GM18517 (cell line): ENCODE data around the gene RNASE11.
"Not testable (repeated sequence)": the region's sequence is repeated elsewhere in the genome, so short reads cannot be mapped to it uniquely, and the experiment has no call there.

Experiments used
- ATAC-seq: cut with Tn5 transposase; IDR thresholded peaks from one replicate; pipeline ENCODE4 v1.9.1; 2021; ENCODE audit warnings: mild to moderate bottlenecking, moderate library complexity; ENCODE audit not compliant: unreplicated experiment

The RNASE11 gene

GRCh38 chr14:20587489-20588154 lies at the start of gene RNASE11:
Gene RNASE11 (minus strand): TSS chr14:20588001.
- no peak for ATAC-seq

- peak; percentile 76 for ATAC-seq
Observed at GRCh38 chr14:20632831-20633691, 45.3 kb upstream of the RNASE11 start.

- ATAC-seq: peak; percentile 14
Observed at GRCh38 chr14:20632448-20632830, 44.6 kb upstream of the RNASE11 start.

- ATAC-seq: no peak
Observed at GRCh38 chr14:20631880-20632389, 44.1 kb upstream of the RNASE11 start.

DNA sequence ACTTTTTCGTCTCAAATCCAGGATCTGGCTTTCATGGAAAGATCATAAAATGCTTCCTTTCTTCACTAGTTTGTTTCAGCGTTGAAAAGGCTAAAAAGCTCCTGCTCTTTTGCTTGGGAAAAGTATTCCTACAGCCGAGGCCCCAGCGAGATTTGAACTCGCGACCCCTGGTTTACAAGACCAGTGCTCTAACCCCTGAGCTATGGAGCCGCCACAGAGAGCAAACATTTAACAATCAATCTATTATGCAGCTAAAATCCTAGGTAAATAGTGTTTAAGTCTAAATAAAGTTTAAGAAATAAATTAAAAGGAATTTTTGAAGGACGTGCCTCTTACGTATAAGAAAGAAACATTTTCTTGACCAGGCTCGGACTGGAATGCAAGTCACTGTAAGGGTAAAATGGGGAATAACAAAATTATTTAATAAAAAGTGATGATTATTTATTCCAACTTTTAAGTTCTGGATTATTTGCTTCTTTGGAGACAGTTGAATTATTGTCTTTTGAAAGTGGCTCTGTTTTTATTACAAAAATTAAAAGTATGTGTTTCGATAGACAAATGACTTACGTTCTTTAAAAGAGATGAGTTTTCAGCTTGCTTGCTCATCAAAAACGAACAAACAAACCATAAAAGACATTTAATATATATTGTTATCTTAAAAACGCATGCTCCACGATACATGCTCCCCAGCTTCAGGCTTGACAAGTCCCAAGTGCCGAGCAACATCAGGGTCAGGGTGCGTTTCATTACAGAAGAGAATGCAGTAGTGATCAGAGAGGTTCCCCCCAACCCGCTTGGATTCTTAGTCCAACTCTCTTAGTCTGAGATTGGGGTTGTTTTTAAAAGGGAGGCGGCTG lies 43.5 kb upstream of the RNASE11 start:
- ATAC-seq: no peak

DNA sequence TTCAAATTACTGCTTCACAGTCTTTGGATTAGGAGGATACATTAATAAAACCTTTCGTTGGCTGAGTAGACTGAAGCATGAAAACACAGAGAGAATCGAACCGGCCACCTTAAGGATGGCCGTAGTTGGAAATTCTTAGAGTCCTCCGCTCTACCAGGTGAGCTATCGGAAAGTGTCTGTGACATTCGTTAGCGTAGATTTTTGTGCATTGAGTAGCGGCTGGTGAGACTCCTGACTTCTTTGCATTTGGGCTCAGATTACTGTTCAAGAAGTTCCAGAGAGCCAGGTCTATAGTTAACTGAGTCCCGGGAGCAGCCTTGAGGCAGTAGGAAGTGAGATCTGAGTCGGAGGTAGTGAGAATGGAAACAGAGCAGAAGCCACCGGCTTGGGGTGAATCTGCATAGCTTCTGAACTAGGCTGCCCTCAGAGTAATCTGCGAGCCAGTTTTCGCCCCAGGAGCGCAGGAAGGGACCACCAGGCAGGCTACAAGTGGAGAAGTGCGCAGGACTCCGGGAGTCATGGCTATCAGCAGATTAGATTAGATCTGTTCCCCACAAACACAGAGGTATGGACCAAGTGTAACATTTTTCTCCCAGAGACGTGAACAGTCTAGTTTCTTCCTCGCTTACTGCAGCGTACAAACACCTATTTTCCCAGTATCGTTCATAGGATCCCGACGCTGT lies 42.7 kb upstream of the RNASE11 start:
- no peak for ATAC-seq

- ATAC-seq: no peak
Observed at GRCh38 chr14:20628063-20628854, 40.5 kb upstream of the RNASE11 start.

GRCh38 chr14:20627346-20628027 lies 39.7 kb upstream of the RNASE11 start:
- no peak for ATAC-seq

GRCh38 chr14:20626274-20626673 lies 38.5 kb upstream of the RNASE11 start:
- ATAC-seq: no peak

DNA sequence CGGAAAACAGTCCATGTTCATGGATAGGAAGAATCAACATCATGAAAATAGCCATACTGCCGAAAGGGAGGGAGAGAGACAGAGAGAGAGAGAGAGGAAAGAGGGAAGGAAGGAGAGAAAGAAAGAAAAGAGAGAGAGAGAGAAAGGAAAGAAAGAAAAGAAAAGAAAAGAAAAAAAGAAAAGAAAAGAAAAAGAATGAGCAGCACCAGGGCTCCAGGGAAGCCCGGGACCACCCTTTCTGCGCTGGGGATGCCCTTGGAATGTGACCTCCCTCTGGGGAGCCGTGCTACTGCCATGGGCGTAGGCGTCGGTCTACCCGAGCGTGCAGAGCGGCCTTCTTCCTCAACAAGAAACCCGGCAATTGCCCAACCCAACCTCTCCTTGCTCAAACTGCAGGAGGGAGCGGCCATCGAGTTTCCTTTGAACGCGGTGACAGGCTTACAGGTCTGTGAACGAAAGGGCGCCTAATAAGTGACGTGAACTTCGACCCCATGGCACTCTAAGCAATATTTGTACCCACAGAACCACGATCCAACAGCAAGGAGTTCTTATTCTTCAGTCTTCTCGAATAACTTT lies 36.8 kb upstream of the RNASE11 start:
- no peak for ATAC-seq

DNA sequence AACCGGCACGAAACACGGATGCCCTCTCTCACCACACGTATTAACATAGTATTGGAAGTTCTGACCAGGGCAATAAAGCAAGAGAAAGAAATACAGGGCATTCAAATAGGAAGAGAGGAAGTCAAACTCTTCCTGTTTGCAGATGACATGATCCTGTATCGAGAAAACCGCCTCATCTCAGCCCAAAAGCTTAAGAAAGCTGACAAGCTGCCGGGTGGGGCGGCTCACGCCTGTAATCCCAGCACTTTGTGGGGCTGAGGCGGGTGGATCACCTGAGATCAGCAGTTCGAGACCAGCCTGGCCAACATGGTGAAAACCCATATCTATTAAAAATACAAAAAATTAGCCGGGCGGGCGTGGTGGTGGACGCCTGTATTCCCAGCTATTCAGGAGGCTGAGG lies 36.0 kb upstream of the RNASE11 start:
- ATAC-seq: no peak

GRCh38 chr14:20622816-20623291 lies 35.1 kb upstream of the RNASE11 start:
- no peak for ATAC-seq

- no peak for ATAC-seq
Observed at GRCh38 chr14:20620798-20621478, 33.1 kb upstream of the RNASE11 start.

- ATAC-seq: not testable (repeated sequence)
Observed at GRCh38 chr14:20619688-20620087, 31.9 kb upstream of the RNASE11 start.

- no peak for ATAC-seq
Observed at GRCh38 chr14:20618271-20618749, 30.5 kb upstream of the RNASE11 start.

DNA sequence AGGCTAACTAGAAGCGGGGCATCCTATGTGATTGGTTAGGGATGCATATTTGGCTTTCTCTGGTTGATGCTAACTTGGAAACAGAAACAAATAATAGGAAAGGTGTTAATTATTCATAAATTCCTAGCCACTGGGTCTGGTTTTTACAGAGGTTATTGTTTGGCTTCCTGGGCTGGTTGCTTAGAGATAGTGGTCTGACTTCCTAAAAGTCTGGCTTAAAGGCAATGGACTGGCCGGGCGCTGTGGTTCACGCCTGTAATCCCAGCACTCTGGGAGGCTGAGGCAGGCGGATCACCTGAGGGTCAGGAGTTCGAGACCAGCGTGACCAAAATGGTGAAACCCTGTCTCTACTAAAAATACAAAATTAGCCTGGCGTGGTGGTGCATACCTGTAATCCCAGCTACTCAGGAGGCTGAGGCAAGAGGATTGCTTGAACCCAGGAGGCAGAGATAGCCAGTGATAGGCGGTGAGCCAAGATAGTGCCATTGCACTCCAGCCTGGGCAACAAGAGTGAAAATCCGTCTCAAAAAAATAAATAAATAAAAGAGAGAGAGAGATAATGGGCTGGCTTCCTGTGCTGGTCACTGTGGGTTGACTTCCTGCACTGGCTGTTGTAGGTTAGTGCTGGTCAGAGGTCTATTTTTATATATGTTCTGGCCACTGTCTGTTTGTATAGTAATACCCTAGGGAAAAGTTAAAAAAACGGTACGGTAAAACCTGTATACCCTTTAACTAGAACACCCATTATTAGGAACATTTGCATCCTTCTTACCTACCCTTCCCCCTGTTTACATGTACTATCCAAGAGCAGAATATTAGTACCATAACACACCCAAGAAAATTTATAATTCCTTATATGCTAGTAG lies 29.6 kb upstream of the RNASE11 start:
- peak; percentile 41 for ATAC-seq

DNA sequence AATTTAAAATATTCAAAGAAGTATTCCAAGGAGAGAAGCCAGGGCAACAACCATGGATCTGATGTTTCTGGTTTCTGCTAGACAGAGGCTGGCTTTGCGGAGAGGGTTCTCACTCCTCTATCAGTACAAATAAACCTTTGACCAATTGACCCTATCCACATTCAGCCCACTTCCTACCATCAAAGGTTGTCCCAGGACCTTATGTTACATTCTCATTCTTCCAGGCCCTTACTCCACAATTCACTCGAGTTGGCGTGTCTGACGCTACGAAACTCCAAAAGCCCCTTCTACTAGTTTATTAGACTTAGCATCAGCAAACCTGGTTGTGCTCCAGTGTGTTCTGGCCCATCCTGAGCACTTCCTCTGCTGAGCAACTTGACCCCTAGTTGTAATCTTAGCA lies 28.2 kb upstream of the RNASE11 start:
- ATAC-seq: no peak
